Gastroesophageal sphincter (tissue), 4 donors: Measurements from ENCODE around the gene ARHGAP22. TPM values are rescaled to one million over a fixed set of nuclear protein-coding genes. Genes with fewer than 3 reads are reported as not detected.

Experiments
- ATAC-seq: fragments of 150-250 bp; one replicate; pipeline ENCODE4 v1.9.1; 2016; ENCODE audit warnings: mild to moderate bottlenecking, moderate library complexity
- H3K27ac ChIP-seq, 4 donors: fragments of 200-600 bp; sonication (generic) in 3 of 4; 1 replicate in 3 of 4; 2 replicates in 1 of 4; pipeline ENCODE4 v1.5.1; 2016 to 2019
- H3K27me3 ChIP-seq: fragments of 200-600 bp; sonication (generic); one replicate; pipeline ENCODE4 v1.5.1; 2019
- H3K36me3 ChIP-seq, 2 donors: fragments of 200-600 bp; sonication (generic); one replicate each; pipeline ENCODE4 v1.5.1; 2019; ENCODE audit warnings: control low read depth in 1 of 2
- H3K4me1 ChIP-seq, 3 donors: fragments of 200-600 bp; sonication (generic); 1 replicate in 2 of 3; 2 replicates in 1 of 3; pipeline ENCODE4 v1.5.1; 2016 to 2019; ENCODE audit warnings: control low read depth in 2 of 3
- H3K4me3 ChIP-seq, 2 donors: fragments of 200-600 bp; sonication (generic); one replicate each; pipeline ENCODE4 v1.5.1; 2019; ENCODE audit warnings: mild to moderate bottlenecking in 1 of 2, moderate library complexity in 1 of 2
- H3K9me3 ChIP-seq, 3 donors: fragments of 200-600 bp; sonication (generic); one replicate each; pipeline ENCODE4 v1.5.1; 2017 to 2019; ENCODE audit warnings: control low read depth in 2 of 3
- EP300 ChIP-seq: sonication (generic); formaldehyde crosslinking; IDR thresholded peaks from one replicate; pipeline ENCODE4 v1.6.1; 2017; ENCODE audit warnings: antibody characterized with exemption, mild to moderate bottlenecking
- POLR2A ChIP-seq, 2 donors: fragments of 450-650 bp; IDR thresholded peaks; one replicate each; pipeline ENCODE4 v1.6.1; 2017; ENCODE audit warnings: antibody characterized with exemption in 2 of 2, mild to moderate bottlenecking in 2 of 2, moderate library complexity in 1 of 2
- POLR2AphosphoS5 ChIP-seq: sonication (generic); formaldehyde crosslinking; IDR thresholded peaks from one replicate; pipeline ENCODE4 v1.6.1; 2017; ENCODE audit warnings: antibody characterized with exemption
- WGBS, 2 donors: methylation state at CpG; one replicate each; pipeline ENCODE4 v1.1.5; 2018; ENCODE audit warnings: low coverage in 1 of 2; 5-methylcytosine and 5-hydroxymethylcytosine counted together
- total RNA-seq, 4 donors: library from RNA; depleted of rRNA; stranded (reverse); fragments of >200 nt; gene quantifications; one replicate each; pipeline ENCODE4 v1.1.0, GENCODE V29; 2016
- TF ChIP-seq, protein P1 (sequence below), 4 experiments: fragments of 200-600 bp in 2 of 4; fragments of 450-650 bp in 2 of 4; sonication (generic) in 1 of 4; IDR thresholded peaks; one replicate each; pipeline ENCODE4 v1.5.1; 2017 to 2019; ENCODE audit warnings: antibody characterized with exemption in 4 of 4, mild to moderate bottlenecking in 2 of 4, moderate library complexity in 2 of 4

Gene ARHGAP22
- total RNA-seq, 4 donors from 2014 or later = 4.2 to 5.8 (median 5.1) TPM

DNA sequence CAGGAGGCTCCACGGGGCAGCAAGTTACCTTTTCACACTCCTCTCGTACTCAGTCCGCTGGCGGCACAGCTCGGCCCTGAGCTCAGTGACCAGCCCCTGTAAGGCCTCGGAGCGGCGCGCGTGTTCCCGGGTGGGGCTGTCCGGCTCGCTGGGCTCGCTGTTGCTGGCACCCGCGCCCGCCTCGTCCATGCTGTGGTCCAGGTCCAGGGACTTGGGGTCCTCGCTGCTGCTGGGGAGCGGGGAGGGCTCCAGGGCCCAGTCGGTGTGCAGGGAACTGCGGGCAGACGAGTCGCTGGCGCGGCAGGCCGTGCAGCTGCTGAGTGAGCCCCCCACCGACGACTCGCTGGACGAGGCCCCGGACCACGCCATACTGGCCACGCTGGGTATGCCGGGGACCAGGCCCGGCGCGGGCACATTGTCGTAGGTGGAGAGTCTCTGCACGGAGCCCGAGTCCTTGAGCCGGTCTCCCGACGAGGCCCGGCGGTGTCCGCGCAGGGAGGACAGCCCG is 154.6 kb downstream of the ARHGAP22 start:
- H3K36me3 ChIP-seq = peaks cover 0 to 10% of the 10 kb centered on the region in 2 donors
- ATAC-seq = no peak
- H3K9me3 ChIP-seq = no peaks in the 10 kb centered on the region
- no peak overlapping the region for H3K27ac ChIP-seq
- TF ChIP-seq, protein P1, sequence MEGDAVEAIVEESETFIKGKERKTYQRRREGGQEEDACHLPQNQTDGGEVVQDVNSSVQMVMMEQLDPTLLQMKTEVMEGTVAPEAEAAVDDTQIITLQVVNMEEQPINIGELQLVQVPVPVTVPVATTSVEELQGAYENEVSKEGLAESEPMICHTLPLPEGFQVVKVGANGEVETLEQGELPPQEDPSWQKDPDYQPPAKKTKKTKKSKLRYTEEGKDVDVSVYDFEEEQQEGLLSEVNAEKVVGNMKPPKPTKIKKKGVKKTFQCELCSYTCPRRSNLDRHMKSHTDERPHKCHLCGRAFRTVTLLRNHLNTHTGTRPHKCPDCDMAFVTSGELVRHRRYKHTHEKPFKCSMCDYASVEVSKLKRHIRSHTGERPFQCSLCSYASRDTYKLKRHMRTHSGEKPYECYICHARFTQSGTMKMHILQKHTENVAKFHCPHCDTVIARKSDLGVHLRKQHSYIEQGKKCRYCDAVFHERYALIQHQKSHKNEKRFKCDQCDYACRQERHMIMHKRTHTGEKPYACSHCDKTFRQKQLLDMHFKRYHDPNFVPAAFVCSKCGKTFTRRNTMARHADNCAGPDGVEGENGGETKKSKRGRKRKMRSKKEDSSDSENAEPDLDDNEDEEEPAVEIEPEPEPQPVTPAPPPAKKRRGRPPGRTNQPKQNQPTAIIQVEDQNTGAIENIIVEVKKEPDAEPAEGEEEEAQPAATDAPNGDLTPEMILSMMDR (IDR thresholded peaks at IDR 0.05) = no peak
- TF ChIP-seq EP300 (no peak), POLR2A (IDR thresholded peaks at IDR 0.05) (no peak), POLR2AphosphoS5 (no peak)
- no peak overlapping the region for H3K4me3 ChIP-seq
- H3K27me3 ChIP-seq = no peaks in the 10 kb centered on the region
- no peaks in the 10 kb centered on the region for H3K4me1 ChIP-seq
- 40% methylated on average over 1 of the region's 49 CpGs; no CpG with 5 or more reads in 1 of the 2 donors for WGBS, 2 donors

DNA sequence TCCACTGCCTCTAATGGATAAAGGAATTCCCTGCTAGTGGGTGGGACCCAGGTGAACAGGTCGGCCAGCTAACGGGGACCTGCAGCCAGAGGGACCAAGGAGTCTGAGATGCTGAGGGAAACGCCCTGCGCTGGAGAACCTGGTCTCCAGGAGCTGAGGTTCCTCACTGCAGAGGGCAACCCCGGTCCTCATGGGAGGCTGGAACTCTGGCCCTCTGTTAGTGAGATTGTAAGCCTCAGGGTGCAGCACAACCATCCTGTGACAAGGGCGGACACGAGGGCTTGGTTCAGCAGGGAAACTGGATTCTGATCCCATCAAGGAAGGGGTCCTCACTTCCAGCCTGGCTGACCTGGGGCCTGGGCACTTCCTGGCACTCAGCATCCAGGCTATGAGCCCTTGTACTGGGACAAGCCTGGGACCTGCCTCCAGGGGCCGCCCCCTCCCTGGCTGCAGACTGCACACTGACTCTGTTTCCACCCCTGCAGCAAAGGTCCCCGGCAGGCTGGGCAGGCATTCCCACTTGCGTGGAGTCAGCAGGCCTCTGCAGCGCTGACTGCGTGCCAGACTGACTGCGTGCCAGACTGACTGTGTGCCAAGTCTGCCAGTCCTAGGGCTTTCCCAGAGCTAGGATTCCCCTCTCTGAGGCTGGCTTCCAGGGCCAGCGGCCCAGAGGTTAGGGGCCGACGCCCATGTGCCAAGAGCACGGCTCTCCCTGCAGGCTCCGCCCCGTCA is 155.2 kb downstream of the ARHGAP22 start:
- ATAC-seq = no peak
- 47% methylated on average over 3 of the region's 19 CpGs; no CpG with 5 or more reads in 1 of the 2 donors for WGBS, 2 donors

DNA sequence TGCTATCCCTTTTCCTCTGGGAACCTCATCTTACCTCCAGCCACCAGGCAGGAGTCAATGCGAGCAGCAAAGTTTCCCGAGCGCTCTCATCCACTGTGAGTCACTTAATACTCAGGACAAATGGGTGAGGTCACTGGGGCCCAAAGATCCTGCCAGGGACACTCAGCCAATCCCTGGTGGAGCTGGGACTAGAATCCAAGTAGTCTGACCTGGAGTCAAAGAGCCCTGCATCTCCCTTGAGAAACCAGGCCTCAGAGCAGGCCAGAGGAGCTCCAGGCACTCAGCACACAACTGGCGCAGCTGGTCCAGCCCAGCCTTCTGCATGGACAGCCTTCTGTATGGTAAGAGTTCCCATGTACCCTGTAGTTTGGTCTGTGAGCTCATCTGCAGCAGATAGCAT is 156.1 kb downstream of the ARHGAP22 start:
- Histone ChIP-seq H3K4me3 (no peak overlapping the region), H3K27me3 (no peaks in the 10 kb centered on the region)
- no peak for ATAC-seq

More for the DNA sequence above, 155.2 kb downstream of the ARHGAP22 start:
- Histone ChIP-seq H3K4me3 (no peak overlapping the region), H3K4me1 (no peaks in the 10 kb centered on the region), H3K27me3 (no peaks in the 10 kb centered on the region), H3K27ac (no peak overlapping the region), H3K9me3 (no peaks in the 10 kb centered on the region), H3K36me3 (peaks cover 0 to 10% of the 10 kb centered on the region in 2 donors)
- no peak for TF ChIP-seq POLR2A (IDR thresholded peaks at IDR 0.05)
- TF ChIP-seq, protein P1 (IDR thresholded peaks at IDR 0.05) = no peak
- no peak for TF ChIP-seq EP300
- no peak for TF ChIP-seq POLR2AphosphoS5

DNA sequence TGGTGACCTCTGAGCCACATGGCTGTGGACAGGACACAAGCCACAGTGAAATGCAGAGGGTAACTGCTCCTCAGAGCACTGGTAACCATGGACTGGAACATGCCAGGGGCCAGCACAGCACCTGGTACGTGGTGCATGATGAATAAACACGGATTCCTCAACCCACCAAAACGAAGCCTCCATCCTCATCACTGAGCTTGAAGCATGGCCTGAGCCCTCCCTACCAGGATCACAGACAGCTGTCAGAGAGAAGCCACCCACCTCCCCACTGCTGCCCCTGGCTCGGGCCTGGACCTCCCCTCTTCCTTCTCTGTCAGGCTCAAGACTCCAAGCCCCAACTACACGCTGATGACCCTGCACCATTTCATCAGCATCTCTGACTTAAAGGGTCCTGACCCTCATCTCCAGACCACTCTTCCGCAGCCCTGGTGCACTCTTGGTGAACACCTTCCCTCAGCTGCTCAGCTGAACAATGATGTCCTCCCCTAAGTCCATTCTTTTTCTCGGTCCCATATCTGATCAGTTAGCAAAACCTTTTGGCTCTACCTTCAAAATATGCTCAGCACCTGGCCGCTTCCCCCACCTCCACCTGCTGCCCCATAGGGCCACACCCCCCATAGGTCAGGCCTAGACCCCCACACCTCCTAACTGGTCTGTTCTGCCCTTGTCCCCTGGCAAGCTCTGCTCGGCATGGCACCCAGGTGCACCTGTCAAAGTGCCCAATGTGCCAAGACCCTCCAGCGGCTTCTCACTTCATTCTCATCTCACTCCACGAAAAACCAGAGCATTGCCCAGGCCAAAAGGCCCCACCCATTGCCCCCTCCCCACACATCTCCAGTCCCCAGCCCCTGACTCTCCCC is 157.3 kb downstream of the ARHGAP22 start:
- no peaks in the 10 kb centered on the region for H3K27me3 ChIP-seq
- WGBS, 2 donors = 89 to 93% methylated on average over 3 to 8 of the region's 11 CpGs
- no peak for ATAC-seq
- H3K9me3 ChIP-seq = no peaks in the 10 kb centered on the region
- H3K4me1 ChIP-seq = no peaks in the 10 kb centered on the region
- no peak overlapping the region for H3K27ac ChIP-seq
- peaks cover 0 to 10% of the 10 kb centered on the region in 2 donors for H3K36me3 ChIP-seq
- no peak overlapping the region for H3K4me3 ChIP-seq
- TF ChIP-seq POLR2A (IDR thresholded peaks at IDR 0.05) (no peak), POLR2AphosphoS5 (no peak), EP300 (no peak)
- TF ChIP-seq, protein P1 (IDR thresholded peaks at IDR 0.05) = no peak

More for the DNA sequence above, 156.1 kb downstream of the ARHGAP22 start:
- 80 to 92% methylated on average over 1 to 2 of the region's 4 CpGs for WGBS, 2 donors
- H3K4me1 ChIP-seq = no peaks in the 10 kb centered on the region
- H3K36me3 ChIP-seq = peaks cover 0 to 10% of the 10 kb centered on the region in 2 donors
- no peak overlapping the region for H3K27ac ChIP-seq
- TF ChIP-seq, protein P1 (IDR thresholded peaks at IDR 0.05) = no peak
- TF ChIP-seq EP300 (no peak), POLR2AphosphoS5 (no peak), POLR2A (IDR thresholded peaks at IDR 0.05) (no peak)
- H3K9me3 ChIP-seq = no peaks in the 10 kb centered on the region
